ENCODE measurements around the gene RBM12.

Gene RBM12

GRCh38 chr20:35663516-35664465 is 909 bp downstream of the RBM12 start (continued):
- TF ChIP-seq ZBTB11 (tag by site-specific recombination; conservative IDR thresholded peaks at IDR 0.05; ENCODE audit: low read depth), result peak; percentile 59
- TF ChIP-seq ZNF223 (tag by site-specific recombination; IDR thresholded peaks at IDR 0.05), result peak; percentile 93
- 0 out of 2 replicates have a peak, but pooled peaks have one; percentile 9 for TF ChIP-seq ZNF692 (tag by site-specific recombination; IDR thresholded peaks at IDR 0.05)
- no peak for TF ChIP-seq ZNF76 (tag by site-specific recombination; IDR thresholded peaks at IDR 0.05; ENCODE audit: borderline replicate concordance, low read depth)
- TF ChIP-seq GLIS1 (tag by site-specific recombination; IDR thresholded peaks at IDR 0.05), result peak; percentile 47; the same call in 1 of the 2 replicates
- peak; percentile 67; the same call in 1 of the 2 replicates for TF ChIP-seq KLF9 (tag by site-specific recombination; IDR thresholded peaks at IDR 0.05; ENCODE audit: low read depth)
- no peak for TF ChIP-seq ZBTB7A (tag by site-specific recombination; IDR thresholded peaks at IDR 0.05; ENCODE audit: low read depth)
- no peak for TF ChIP-seq ZNF274 (IDR thresholded peaks at IDR 0.05; ENCODE audit: low read length)
- TF ChIP-seq ZNF274 (tag by site-specific recombination; IDR thresholded peaks at IDR 0.05; ENCODE audit: borderline replicate concordance), result no peak
- no peak for TF ChIP-seq ZNF16 (tag by site-specific recombination; IDR thresholded peaks at IDR 0.05; ENCODE audit: low read depth)
- peak; percentile 41 for TF ChIP-seq OSR2 (tag by site-specific recombination; IDR thresholded peaks at IDR 0.05)
- 0 out of 2 replicates have a peak, but pooled peaks have one; percentile 8 for TF ChIP-seq ZNF513 (tag by site-specific recombination; IDR thresholded peaks at IDR 0.05)
- peak; percentile 30; the same call in 1 of the 2 replicates for TF ChIP-seq FEZF1 (tag by site-specific recombination; IDR thresholded peaks at IDR 0.05)
- 0 out of 2 replicates have a peak, but pooled peaks have one; percentile 9 for TF ChIP-seq ZNF837 (tag by site-specific recombination; IDR thresholded peaks at IDR 0.05)
- no peak for TF ChIP-seq BCL11B (tag by site-specific recombination; IDR thresholded peaks at IDR 0.05; ENCODE audit: low read depth)
- no peak for TF ChIP-seq ZNF654 (tag by site-specific recombination; IDR thresholded peaks at IDR 0.05; ENCODE audit: low read depth)
- no peak for TF ChIP-seq ZNF510 (tag by site-specific recombination; IDR thresholded peaks at IDR 0.05; ENCODE audit: insufficient replicate concordance)
- 0 out of 2 replicates have a peak, but pooled peaks have one; percentile 35 for TF ChIP-seq ZNF24 (tag by site-specific recombination; IDR thresholded peaks at IDR 0.05)
- TF ChIP-seq ZNF658 (tag by site-specific recombination; IDR thresholded peaks at IDR 0.05), result no peak
- no peak for TF ChIP-seq ZFP69B (tag by site-specific recombination; IDR thresholded peaks at IDR 0.05)
- peak; percentile 69 for TF ChIP-seq SP3 (tag by site-specific recombination; IDR thresholded peaks at IDR 0.05)
- TF ChIP-seq ZNF433 (tag by site-specific recombination; IDR thresholded peaks at IDR 0.05; ENCODE audit: low read depth), result 0 out of 2 replicates have a peak, but pooled peaks have one; percentile 6
- TF ChIP-seq SP2 (tag by site-specific recombination; IDR thresholded peaks at IDR 0.05), result peak; percentile 56
- TF ChIP-seq ZFHX2 (tag by site-specific recombination; conservative IDR thresholded peaks at IDR 0.05), result peak; percentile 78
- TF ChIP-seq SCRT2 (tag by site-specific recombination; IDR thresholded peaks at IDR 0.05), result peak; percentile 98
- peak; percentile 43; the same call in 1 of the 2 replicates for TF ChIP-seq INSM2 (tag by site-specific recombination; IDR thresholded peaks at IDR 0.05)
- TF ChIP-seq EGR2 (tag by site-specific recombination; IDR thresholded peaks at IDR 0.05; ENCODE audit: low read depth), result peak; percentile 84
- TF ChIP-seq ZNF704 (tag by site-specific recombination; IDR thresholded peaks at IDR 0.05), result no peak
- peak; percentile 95 for TF ChIP-seq SCRT1 (tag by site-specific recombination; IDR thresholded peaks at IDR 0.05; ENCODE audit: borderline replicate concordance)
- peak; percentile 86; the same call in 1 of the 2 replicates for TF ChIP-seq ZNF600 (tag by site-specific recombination; IDR thresholded peaks at IDR 0.05)

All from HEK293 (cell line).